GM18511 (cell line): Measurements from ENCODE around the gene DNMT3A.

Experiments
- ATAC-seq: cut with Tn5 transposase; IDR thresholded peaks from one replicate; pipeline ENCODE4 v1.9.1; 2021; ENCODE audit warnings: mild to moderate bottlenecking, moderate library complexity; ENCODE audit not compliant: unreplicated experiment

The DNMT3A gene

GRCh38 chr2:25328152-25329085 is 13.3 kb downstream of the DNMT3A start:
- no peak for ATAC-seq

GRCh38 chr2:25326326-25327013 is 15.3 kb downstream of the DNMT3A start:
- ATAC-seq, result no peak

GRCh38 chr2:25324905-25325592 is 16.7 kb downstream of the DNMT3A start:
- ATAC-seq, result no peak

- ATAC-seq, result no peak
These were observed 17.5 kb downstream of the DNMT3A start for GRCh38 chr2:25324251-25324650.

- no peak for ATAC-seq
These were observed 18.0 kb downstream of the DNMT3A start for GRCh38 chr2:25323610-25324189.

GRCh38 chr2:25323042-25323514 is 18.6 kb downstream of the DNMT3A start:
- ATAC-seq, result no peak

- no peak for ATAC-seq
These were observed 19.4 kb downstream of the DNMT3A start for GRCh38 chr2:25322312-25322711.

GRCh38 chr2:25320077-25320476 is 21.6 kb downstream of the DNMT3A start:
- ATAC-seq, result peak; percentile 64

- ATAC-seq, result no peak
These were observed 25.6 kb downstream of the DNMT3A start for GRCh38 chr2:25316101-25316500.

- ATAC-seq, result no peak
These were observed 26.4 kb downstream of the DNMT3A start for GRCh38 chr2:25315316-25315680.

- ATAC-seq, result peak; percentile 84
These were observed 27.0 kb downstream of the DNMT3A start for GRCh38 chr2:25314514-25315315.

- no peak for ATAC-seq
These were observed 27.8 kb downstream of the DNMT3A start for GRCh38 chr2:25313711-25314513.

GRCh38 chr2:25312958-25313710 is 28.6 kb downstream of the DNMT3A start:
- no peak for ATAC-seq

- ATAC-seq, result no peak
These were observed 29.7 kb downstream of the DNMT3A start for GRCh38 chr2:25311865-25312575.

GRCh38 chr2:25310965-25311864 is 30.5 kb downstream of the DNMT3A start:
- no peak for ATAC-seq

- ATAC-seq, result no peak
These were observed 31.1 kb downstream of the DNMT3A start for GRCh38 chr2:25310709-25310964.

GRCh38 chr2:25309402-25309801 is 32.3 kb downstream of the DNMT3A start:
- no peak for ATAC-seq
